GM12801 (cell line): Measurements from ENCODE around the gene MCUB.

Experiments used
- TF ChIP-seq, protein P1 (sequence below): IDR thresholded peaks from one replicate; pipeline ENCODE4 v1.5.1; 2011; ENCODE audit warnings: control low read depth; ENCODE audit not compliant: insufficient read length; ENCODE audit errors: extremely low read depth

The MCUB gene

GRCh38 chr4:109553130-109553529 is 6.9 kb upstream of the MCUB start:
- TF ChIP-seq, protein P1, sequence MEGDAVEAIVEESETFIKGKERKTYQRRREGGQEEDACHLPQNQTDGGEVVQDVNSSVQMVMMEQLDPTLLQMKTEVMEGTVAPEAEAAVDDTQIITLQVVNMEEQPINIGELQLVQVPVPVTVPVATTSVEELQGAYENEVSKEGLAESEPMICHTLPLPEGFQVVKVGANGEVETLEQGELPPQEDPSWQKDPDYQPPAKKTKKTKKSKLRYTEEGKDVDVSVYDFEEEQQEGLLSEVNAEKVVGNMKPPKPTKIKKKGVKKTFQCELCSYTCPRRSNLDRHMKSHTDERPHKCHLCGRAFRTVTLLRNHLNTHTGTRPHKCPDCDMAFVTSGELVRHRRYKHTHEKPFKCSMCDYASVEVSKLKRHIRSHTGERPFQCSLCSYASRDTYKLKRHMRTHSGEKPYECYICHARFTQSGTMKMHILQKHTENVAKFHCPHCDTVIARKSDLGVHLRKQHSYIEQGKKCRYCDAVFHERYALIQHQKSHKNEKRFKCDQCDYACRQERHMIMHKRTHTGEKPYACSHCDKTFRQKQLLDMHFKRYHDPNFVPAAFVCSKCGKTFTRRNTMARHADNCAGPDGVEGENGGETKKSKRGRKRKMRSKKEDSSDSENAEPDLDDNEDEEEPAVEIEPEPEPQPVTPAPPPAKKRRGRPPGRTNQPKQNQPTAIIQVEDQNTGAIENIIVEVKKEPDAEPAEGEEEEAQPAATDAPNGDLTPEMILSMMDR, result no peak

- TF ChIP-seq, protein P1, result no peak
Measured at GRCh38 chr4:109554971-109555370, 5.1 kb upstream of the MCUB start.

DNA sequence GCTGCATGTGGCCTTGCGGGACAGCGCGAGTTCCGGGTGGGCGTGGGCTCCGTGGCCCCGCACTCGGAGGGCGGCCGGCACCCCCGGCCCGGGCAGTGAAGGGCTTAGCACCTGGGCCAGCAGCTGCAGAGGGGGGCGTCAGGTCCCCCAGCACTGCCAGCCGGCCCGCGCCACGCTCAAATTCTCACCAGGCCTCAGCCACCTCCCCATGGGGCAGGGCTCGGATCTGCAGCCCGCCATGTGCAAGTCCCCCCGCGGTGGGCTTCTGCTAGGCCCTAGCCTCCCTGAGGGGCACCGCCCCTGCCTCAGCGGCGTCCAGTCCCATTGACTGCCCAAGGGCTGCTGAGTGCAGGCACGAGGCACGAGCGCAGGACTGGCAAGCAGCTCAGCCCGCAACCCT is 2.6 kb upstream of the MCUB start:
- TF ChIP-seq, protein P1, result no peak

- TF ChIP-seq, protein P1, result no peak
Measured at GRCh38 chr4:109559625-109559982, 442 bp upstream of the MCUB start.

- TF ChIP-seq, protein P1, result no peak
Measured at GRCh38 chr4:109560687-109561461, 828 bp downstream of the MCUB start.

DNA sequence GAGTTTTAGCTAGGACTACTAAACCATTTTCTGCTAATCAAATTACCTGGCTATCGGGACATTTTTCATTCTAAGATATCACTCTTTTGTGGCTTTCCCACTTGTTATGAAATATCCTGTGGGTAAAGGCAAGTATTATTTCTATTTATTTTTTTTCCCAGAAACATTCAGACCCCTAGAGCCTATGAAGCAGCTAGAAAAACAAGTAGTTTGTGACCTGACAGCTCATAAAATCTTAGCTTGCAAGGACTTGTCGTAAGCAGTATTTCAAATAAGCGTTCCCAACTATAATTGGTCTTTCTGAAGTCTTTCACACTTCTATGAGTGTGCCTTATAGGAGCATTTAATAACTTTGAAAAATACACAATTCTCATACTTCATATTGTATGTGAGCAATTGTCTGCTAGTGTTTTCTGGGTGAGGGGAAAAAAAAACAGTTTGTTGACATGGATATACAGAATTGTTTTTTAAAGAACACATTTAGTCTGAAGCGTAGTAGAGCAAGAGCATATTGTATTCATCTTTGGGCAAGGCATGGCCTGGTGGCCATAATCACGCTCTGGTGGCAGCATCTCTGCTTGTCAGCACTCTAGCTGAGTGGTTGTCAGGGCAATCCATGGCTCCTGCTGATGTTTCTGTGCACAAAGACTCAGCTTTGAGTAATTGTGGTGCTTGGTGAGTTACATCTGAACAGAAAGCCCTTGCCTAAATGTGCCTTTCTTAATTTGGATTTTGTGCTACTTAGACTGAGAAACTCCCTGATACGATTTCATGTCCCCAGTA is 2.6 kb downstream of the MCUB start:
- TF ChIP-seq, protein P1, result no peak

DNA sequence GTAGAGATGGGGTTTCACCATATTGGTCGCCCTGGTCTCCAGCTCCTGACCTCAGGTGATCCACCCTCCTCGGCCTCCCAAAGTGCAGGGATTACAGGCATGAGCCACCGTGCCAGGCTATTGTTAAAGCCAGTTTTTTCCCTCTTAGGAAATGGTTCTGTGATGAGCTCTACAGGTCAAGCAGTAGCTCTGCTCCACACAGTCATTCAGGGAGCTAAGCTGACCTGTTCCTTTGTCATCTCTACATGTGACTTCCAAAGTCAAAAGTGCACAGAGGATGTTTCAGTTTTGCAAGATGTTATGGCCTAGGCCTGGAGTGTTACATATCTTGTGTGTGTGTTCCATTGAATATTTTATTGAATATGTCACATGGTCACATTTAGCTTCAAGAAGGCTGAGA is 11.4 kb downstream of the MCUB start:
- TF ChIP-seq, protein P1, result no peak
